IMR-90 (cell line): Measurements from ENCODE around the gene TMEM200C. TPM values are rescaled to one million over a fixed set of nuclear protein-coding genes. Genes with fewer than 3 reads are reported as not detected.

Experiments
- ATAC-seq: fragments of 200-7000 bp; cut with Tn5 transposase; 2 replicates; pipeline ENCODE4 v1.9.1; 2020; ENCODE audit warnings: low read depth, mild to moderate bottlenecking, moderate library complexity
- BruUV-seq: library from RNA; stranded (reverse); fragments of 400-500 nt; replicated peaks from 2 replicates; lab custom pipeline; 2021; lab: Mats Ljungman, UMichigan
- CTCF ChIA-PET: fragments of 300-600 bp; formaldehyde crosslinking; extraction: SDS; loops from one replicate; lab custom pipeline; 2021; ENCODE audit warnings: antibody characterized with exemption; lab: Yijun Ruan, JAX
- POLR2A ChIA-PET: fragments of 300-600 bp; sonication (Branson Sonifier 250); formaldehyde crosslinking; loops from one replicate; lab custom pipeline; 2022; ENCODE audit warnings: antibody characterized with exemption; ENCODE audit not compliant: unreplicated experiment; lab: Charles Lee
- DNase-seq: peaks from one replicate; pipeline ENCODE4 v3.0.0; 2013
- H2AFZ ChIP-seq: replicated peaks from 2 replicates; pipeline ENCODE3; 2013; ENCODE audit warnings: low read length, mild to moderate bottlenecking; ENCODE audit not compliant: poor library complexity
- H2AK5ac ChIP-seq: 2 replicates; pipeline ENCODE4 v1.6.1; 2013; ENCODE audit warnings: low read depth, low read length, inconsistent platforms
- H2AK9ac ChIP-seq: replicated peaks from 2 replicates; pipeline ENCODE3; 2013; ENCODE audit warnings: mild to moderate bottlenecking, low read depth, low read length, moderate library complexity; ENCODE audit not compliant: poor library complexity
- H2BK120ac ChIP-seq: 2 replicates; pipeline ENCODE4 v1.6.1; 2013; ENCODE audit warnings: low read depth, low read length, inconsistent platforms
- H2BK15ac ChIP-seq: 3 replicates; pipeline ENCODE4 v1.6.1; 2013; ENCODE audit warnings: low read depth, low read length, inconsistent platforms
- H2BK20ac ChIP-seq: 2 replicates; pipeline ENCODE4 v1.6.1; 2013; ENCODE audit warnings: low read depth, mild to moderate bottlenecking, inconsistent platforms, low read length, moderate library complexity
- H2BK5ac ChIP-seq: 2 replicates; pipeline ENCODE4 v1.6.1; 2013; ENCODE audit warnings: mild to moderate bottlenecking, low read depth, low read length, inconsistent platforms; ENCODE audit not compliant: poor library complexity, severe bottlenecking
- H3K14ac ChIP-seq: replicated peaks from 2 replicates; pipeline ENCODE4 v1.6.1; 2013; ENCODE audit warnings: low read depth, low read length, inconsistent platforms
- H3K18ac ChIP-seq: 2 replicates; pipeline ENCODE4 v1.6.1; 2013; ENCODE audit warnings: low read depth, low read length, control low read depth
- H3K23ac ChIP-seq: 2 replicates; pipeline ENCODE4 v1.6.1; 2013; ENCODE audit warnings: low read depth, low read length, inconsistent platforms
- H3K27ac ChIP-seq: 2 replicates; pipeline ENCODE4 v1.5.1; 2013; ENCODE audit warnings: mild to moderate bottlenecking, control low read depth, low read length; ENCODE audit not compliant: insufficient read depth
- H3K27me3 ChIP-seq: 2 replicates; pipeline ENCODE4 v1.6.1; 2013; ENCODE audit warnings: low read length; ENCODE audit not compliant: control insufficient read depth, insufficient read depth
- H3K36me3 ChIP-seq: 2 replicates; pipeline ENCODE4 v1.6.1; 2013; ENCODE audit warnings: low read length, mixed read lengths; ENCODE audit not compliant: control insufficient read depth, insufficient read depth
- H3K4ac ChIP-seq: 2 replicates; pipeline ENCODE4 v1.6.1; 2013; ENCODE audit warnings: low read depth, low read length, inconsistent platforms
- H3K4me1 ChIP-seq: 2 replicates; pipeline ENCODE4 v1.6.1; 2013; ENCODE audit warnings: low read length, mixed read lengths; ENCODE audit not compliant: control insufficient read depth, insufficient read depth
- H3K4me2 ChIP-seq: 2 replicates; pipeline ENCODE4 v1.6.1; 2013; ENCODE audit warnings: low read depth, mild to moderate bottlenecking, control low read depth, low read length, moderate library complexity
- H3K4me3 ChIP-seq: 2 replicates; pipeline ENCODE4 v1.5.1; 2013; ENCODE audit warnings: low read depth, mild to moderate bottlenecking, control low read depth, low read length, moderate library complexity; ENCODE audit not compliant: insufficient read depth
- H3K56ac ChIP-seq: 2 replicates; pipeline ENCODE4 v1.6.1; 2013; ENCODE audit warnings: low read length, inconsistent platforms; ENCODE audit not compliant: insufficient read depth; ENCODE audit errors: extremely low read depth
- H3K79me1 ChIP-seq, 2 experiments: 2 replicates each; pipeline ENCODE4 v1.6.1; 2013; ENCODE audit warnings: low read length in 2 of 2, inconsistent platforms in 1 of 2, low read depth in 1 of 2
- H3K9ac ChIP-seq: 2 replicates; pipeline ENCODE4 v1.6.1; 2013; ENCODE audit warnings: low read depth, low read length, control low read depth
- H3K9me1 ChIP-seq: 2 replicates; pipeline ENCODE4 v1.6.1; 2013; ENCODE audit warnings: low read length, inconsistent platforms; ENCODE audit not compliant: insufficient read depth
- H3K9me3 ChIP-seq: 2 replicates; pipeline ENCODE4 v1.6.1; 2013; ENCODE audit warnings: low read length; ENCODE audit not compliant: control insufficient read depth, insufficient read depth
- H4K20me1 ChIP-seq: 2 replicates; pipeline ENCODE4 v1.6.1; 2013; ENCODE audit warnings: low read length, inconsistent platforms; ENCODE audit not compliant: insufficient read depth
- H4K5ac ChIP-seq: 2 replicates; pipeline ENCODE4 v1.6.1; 2013; ENCODE audit warnings: mild to moderate bottlenecking, low read depth, low read length, control low read depth
- H4K8ac ChIP-seq, 2 experiments: 2 replicates each; pipeline ENCODE4 v1.6.1; 2013; ENCODE audit warnings: low read depth in 2 of 2, low read length in 2 of 2, control low read depth in 1 of 2, inconsistent platforms in 1 of 2
- H4K91ac ChIP-seq: 2 replicates; pipeline ENCODE4 v1.6.1; 2013; ENCODE audit warnings: low read depth, low read length, inconsistent platforms; ENCODE audit not compliant: insufficient read depth
- BHLHE40 ChIP-seq: fragments of 150-350 bp; IDR thresholded peaks from 2 replicates; pipeline ENCODE4 v1.6.1; 2016; ENCODE audit warnings: mild to moderate bottlenecking, low read depth, low read length
- NFE2L2 ChIP-seq: fragments of 150-350 bp; IDR thresholded peaks from 2 replicates; pipeline ENCODE4 v1.6.1; 2016; ENCODE audit warnings: low read depth, mild to moderate bottlenecking, low read length
- RAD21 ChIP-seq: IDR thresholded peaks from 2 replicates; pipeline ENCODE4 v1.6.1; 2012; ENCODE audit warnings: low read length, improper control_type of control experiment
- SMC3 ChIP-seq: fragments of 150-350 bp; IDR thresholded peaks from 2 replicates; pipeline ENCODE4 v1.6.1; 2016; ENCODE audit warnings: low read depth, mild to moderate bottlenecking, antibody characterized with exemption, low read length, moderate library complexity
- WGBS, 2 experiments: methylation state at CpG; one replicate each; pipeline versions ENCODE4 v1.1.5 to v1.1.7; 2013; ENCODE audit warnings: missing lambda C conversion rate in 2 of 2; ENCODE audit not compliant: insufficient read length in 1 of 2; ENCODE audit errors: extremely low coverage in 2 of 2; 5-methylcytosine and 5-hydroxymethylcytosine counted together
- dilution Hi-C: fragments of 300-500 bp; cut with HindIII; formaldehyde crosslinking; loops from one replicate; pipeline ENCODE4 v1.14.3; 2018; ENCODE audit warnings: low sequenced_read_pairs; ENCODE audit not compliant: unreplicated experiment
- in situ Hi-C: fragments of 300-500 bp; cut with MboI; formaldehyde crosslinking; loops from 3 replicates; pipeline ENCODE4 v1.14.3; 2019; ENCODE audit warnings: low sequenced_read_pairs, inconsistent platforms, mixed read lengths
- intact Hi-C: fragments of 100-400 bp; cut with micrococcal nuclease; formaldehyde crosslinking; loops from 2 replicates; pipeline ENCODE4 v1.10.0; 2022
- polyA plus RNA-seq, 3 experiments: library from polyadenylated mRNA; depleted of rRNA; stranded (reverse); fragments of >200 nt; gene quantifications; 2 replicates each; pipeline ENCODE4 v1.2.3, GENCODE V29; 2012; ENCODE audit warnings: low replicate concordance in 1 of 3
- total RNA-seq: library from RNA; depleted of rRNA; stranded (reverse); fragments of >200 nt; gene quantifications from 2 replicates; pipeline ENCODE4 v1.2.3, GENCODE V29; 2012
- TF ChIP-seq, protein P1 (sequence below): conservative IDR thresholded peaks from 2 replicates; pipeline ENCODE4 v1.5.1; 2012; ENCODE audit warnings: mild to moderate bottlenecking, low read depth, low read length, improper control_type of control experiment

The TMEM200C gene
- total and polyA plus RNA-seq, 2 of the 4 experiments (the other 2 are of a cell fraction): 1.4 to 2.5 TPM

DNA sequence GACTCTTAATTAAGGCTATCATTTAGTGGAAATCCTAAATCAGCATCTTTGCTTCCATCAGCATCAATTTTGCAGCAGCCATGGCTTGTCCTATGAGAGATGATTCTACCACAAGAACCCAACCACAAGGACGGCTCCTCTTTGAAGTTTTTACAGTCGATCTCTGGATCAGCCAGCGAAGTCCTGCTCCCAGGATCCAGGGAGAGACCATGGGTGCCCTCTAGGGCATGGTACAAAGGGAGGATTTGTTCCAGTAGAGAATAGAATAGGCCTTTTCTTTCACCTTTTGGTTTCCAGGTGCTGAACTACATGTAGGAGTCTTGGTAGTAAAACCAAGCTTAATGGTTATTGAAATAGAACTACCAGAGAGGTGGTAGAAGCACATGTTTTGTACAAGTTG lies 52.7 kb downstream of the TMEM200C start:
- Histone ChIP-seq H3K9me1 (no peaks in the 10 kb centered on the region), H3K9me3 (no peaks in the 10 kb centered on the region), H2AK5ac (no peak overlapping the region), H3K4me1 (no peaks in the 10 kb centered on the region), H3K4ac (no peak overlapping the region), H2AK9ac (no peak overlapping the region), H2BK15ac (no peak overlapping the region), H3K36me3 (no peaks in the 10 kb centered on the region), H3K18ac (no peak overlapping the region), H3K27me3 (peaks cover 3% of the 10 kb centered on the region; the same call in 1 of the 2 replicates), H3K27ac (no peak overlapping the region), H4K5ac (no peak overlapping the region), H2BK120ac (no peak overlapping the region), H3K79me1 (no peaks in the 10 kb centered on the region), H2BK5ac (no peak overlapping the region), H2BK20ac (no peak overlapping the region), H3K14ac (no peak overlapping the region), H4K20me1 (no peaks in the 10 kb centered on the region), H2AFZ (no peak overlapping the region), H3K9ac (no peak overlapping the region), H3K4me2 (no peak overlapping the region), H4K8ac (no peak overlapping the region), H3K23ac (no peak overlapping the region), H3K4me3 (no peak overlapping the region), H3K56ac (no peak overlapping the region), H4K91ac (no peak overlapping the region)
- intact Hi-C loops: loop anchor here (2.0 to 10.0 kb wide), 2 partner anchors 418 to 770 kb away; no protein-coding TSS in a partner anchor
- WGBS, 2 experiments: no CpG with 5 or more reads among the region's 3 CpGs
- dilution Hi-C loops: no loop called here
- ATAC-seq (no peak), DNase-seq (no peak)
- ChIA-PET POLR2A (no interaction called here), CTCF (no interaction called here)
- TF ChIP-seq RAD21 (no peak), BHLHE40 (no peak), NFE2L2 (no peak), SMC3 (no peak)
- TF ChIP-seq, protein P1, sequence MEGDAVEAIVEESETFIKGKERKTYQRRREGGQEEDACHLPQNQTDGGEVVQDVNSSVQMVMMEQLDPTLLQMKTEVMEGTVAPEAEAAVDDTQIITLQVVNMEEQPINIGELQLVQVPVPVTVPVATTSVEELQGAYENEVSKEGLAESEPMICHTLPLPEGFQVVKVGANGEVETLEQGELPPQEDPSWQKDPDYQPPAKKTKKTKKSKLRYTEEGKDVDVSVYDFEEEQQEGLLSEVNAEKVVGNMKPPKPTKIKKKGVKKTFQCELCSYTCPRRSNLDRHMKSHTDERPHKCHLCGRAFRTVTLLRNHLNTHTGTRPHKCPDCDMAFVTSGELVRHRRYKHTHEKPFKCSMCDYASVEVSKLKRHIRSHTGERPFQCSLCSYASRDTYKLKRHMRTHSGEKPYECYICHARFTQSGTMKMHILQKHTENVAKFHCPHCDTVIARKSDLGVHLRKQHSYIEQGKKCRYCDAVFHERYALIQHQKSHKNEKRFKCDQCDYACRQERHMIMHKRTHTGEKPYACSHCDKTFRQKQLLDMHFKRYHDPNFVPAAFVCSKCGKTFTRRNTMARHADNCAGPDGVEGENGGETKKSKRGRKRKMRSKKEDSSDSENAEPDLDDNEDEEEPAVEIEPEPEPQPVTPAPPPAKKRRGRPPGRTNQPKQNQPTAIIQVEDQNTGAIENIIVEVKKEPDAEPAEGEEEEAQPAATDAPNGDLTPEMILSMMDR: no peak
- BruUV-seq: no TSS peak
- in situ Hi-C loops: loop anchor here (10.0 kb wide), 1 partner anchor 238 kb away; no protein-coding TSS in a partner anchor
